NT2/D1 (cell line): ENCODE results near the gene HGFAC.

ENCODE experiments used
- DNase-seq: peaks from one replicate; pipeline ENCODE4 v3.0.0-alpha.2; 2011; ENCODE audit warnings: low read depth, low spot score
- H3K27me3 ChIP-seq: 2 replicates; pipeline ENCODE4 v1.6.0; 2011; ENCODE audit warnings: mild to moderate bottlenecking; ENCODE audit not compliant: insufficient read length, insufficient read depth
- H3K36me3 ChIP-seq: 2 replicates; pipeline ENCODE4 v1.6.1; 2011; ENCODE audit warnings: mild to moderate bottlenecking, low read length, mixed read lengths; ENCODE audit not compliant: insufficient read depth, insufficient read length
- H3K4me1 ChIP-seq: 2 replicates; pipeline ENCODE4 v1.5.1; 2011; ENCODE audit not compliant: insufficient read depth, insufficient read length
- H3K4me3 ChIP-seq: 2 replicates; pipeline ENCODE4 v1.5.1; 2011; ENCODE audit warnings: low read depth; ENCODE audit not compliant: insufficient read length
- H3K9ac ChIP-seq: 2 replicates; pipeline ENCODE4 v1.6.0; 2011; ENCODE audit warnings: low read depth; ENCODE audit not compliant: insufficient read length
- H3K9me3 ChIP-seq: 2 replicates; pipeline ENCODE4 v1.5.1; 2011; ENCODE audit warnings: mild to moderate bottlenecking, low read length; ENCODE audit not compliant: insufficient read depth
- SUZ12 ChIP-seq: IDR thresholded peaks from 2 replicates; pipeline ENCODE4 v1.6.1; 2011; ENCODE audit not compliant: insufficient read length, insufficient read depth; ENCODE audit errors: extremely low read depth
- YY1 ChIP-seq: IDR thresholded peaks from 2 replicates; pipeline ENCODE4 v1.6.1; 2011; ENCODE audit not compliant: insufficient read length, insufficient read depth
- ZNF274 ChIP-seq: IDR thresholded peaks from 2 replicates; pipeline ENCODE4 v1.6.1; 2011; ENCODE audit warnings: mild to moderate bottlenecking, low read depth, low read length

HGFAC gene

DNA sequence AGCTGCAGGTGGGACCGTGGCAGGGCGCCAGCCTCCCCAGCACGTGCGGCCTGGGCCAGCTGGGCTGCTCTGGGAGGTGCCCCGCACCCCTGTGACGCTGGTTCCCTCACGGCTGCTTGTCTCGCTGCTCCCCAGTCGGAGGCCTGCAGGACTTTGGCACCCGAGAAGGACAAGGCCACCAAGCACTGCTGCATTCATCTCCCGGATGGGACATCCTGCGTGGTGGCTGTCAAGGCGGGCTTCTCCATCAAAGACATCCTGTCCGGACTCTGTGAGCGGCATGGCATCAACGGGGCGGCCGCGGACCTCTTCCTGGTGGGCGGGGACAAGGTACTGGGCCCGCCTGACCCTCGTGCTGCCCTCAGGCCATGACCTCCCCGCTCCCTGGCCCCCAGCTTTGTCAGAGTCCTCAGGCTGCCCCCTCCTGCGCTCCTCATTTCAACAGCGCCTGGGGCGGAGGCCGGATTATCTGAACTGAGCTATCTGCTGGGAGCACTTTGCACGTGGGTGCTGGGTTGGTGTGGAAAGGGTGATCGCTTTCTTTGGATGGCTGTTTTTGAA, 19.4 kb upstream of the HGFAC start:
- Histone ChIP-seq H3K27me3 (no peaks in the 10 kb centered on the region), H3K9ac (no peak overlapping the region), H3K36me3 (peaks cover 31% of the 10 kb centered on the region), H3K4me1 (peaks cover 5% of the 10 kb centered on the region), H3K4me3 (no peak overlapping the region), H3K9me3 (no peaks in the 10 kb centered on the region)
- TF ChIP-seq YY1 (no peak), ZNF274 (no peak), SUZ12 (no peak)
- DNase-seq, result no peak

DNA sequence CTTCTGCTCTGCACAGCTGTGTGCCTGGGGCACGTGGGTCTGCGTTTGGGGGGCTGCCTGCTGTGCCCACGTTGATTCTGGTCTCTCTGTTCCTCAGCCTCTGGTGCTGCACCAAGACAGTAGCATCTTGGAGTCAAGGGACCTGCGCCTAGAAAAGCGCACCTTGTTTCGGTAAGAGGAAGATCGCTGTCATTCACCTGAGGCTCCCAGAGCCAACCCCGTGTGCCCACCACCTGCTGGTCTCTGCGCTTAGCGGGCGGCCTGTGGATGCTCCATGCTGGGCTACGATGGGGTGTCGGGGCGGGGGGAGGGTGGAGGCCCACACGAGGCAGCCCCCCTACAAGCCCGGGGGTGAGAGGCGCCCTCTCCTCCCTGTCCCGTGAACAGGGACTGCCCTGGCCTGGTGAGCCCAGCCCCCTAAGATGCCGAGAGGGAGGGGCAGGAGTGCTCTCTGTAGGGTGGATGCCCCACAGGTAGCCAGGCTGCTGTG, 18.9 kb upstream of the HGFAC start:
- H3K4me1 ChIP-seq, result peaks cover 5% of the 10 kb centered on the region
- peaks cover 25% of the 10 kb centered on the region for H3K36me3 ChIP-seq
- TF ChIP-seq SUZ12, result no peak
- TF ChIP-seq YY1, result no peak
- no peaks in the 10 kb centered on the region for H3K9me3 ChIP-seq
- no peak for DNase-seq
- H3K4me3 ChIP-seq, result no peak overlapping the region
- H3K27me3 ChIP-seq, result no peaks in the 10 kb centered on the region
- H3K9ac ChIP-seq, result no peak overlapping the region

DNA sequence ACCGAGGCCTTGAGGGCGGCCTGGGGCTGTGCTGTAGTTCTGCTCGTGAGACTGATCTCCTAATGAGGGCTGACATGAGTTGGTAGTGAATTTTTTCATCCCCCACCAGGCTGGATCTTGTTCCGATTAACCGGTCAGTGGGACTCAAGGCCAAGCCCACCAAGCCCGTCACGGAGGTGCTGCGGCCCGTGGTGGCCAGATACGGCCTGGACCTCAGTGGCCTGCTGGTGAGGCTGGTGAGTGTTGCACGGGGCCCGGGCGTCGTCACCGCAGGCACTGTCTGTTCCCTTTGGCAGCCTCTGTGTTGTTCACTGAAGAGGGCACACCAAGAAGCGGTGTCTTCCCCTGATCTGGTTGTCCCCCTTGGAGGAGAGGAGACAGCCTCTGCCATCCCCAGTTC, 18.4 kb upstream of the HGFAC start:
- Histone ChIP-seq H3K4me1 (peaks cover 5% of the 10 kb centered on the region), H3K9ac (no peak overlapping the region), H3K36me3 (peaks cover 21% of the 10 kb centered on the region), H3K9me3 (no peaks in the 10 kb centered on the region), H3K27me3 (no peaks in the 10 kb centered on the region), H3K4me3 (no peak overlapping the region)
- DNase-seq, result no peak
- TF ChIP-seq ZNF274 (no peak), YY1 (no peak), SUZ12 (no peak)

DNA sequence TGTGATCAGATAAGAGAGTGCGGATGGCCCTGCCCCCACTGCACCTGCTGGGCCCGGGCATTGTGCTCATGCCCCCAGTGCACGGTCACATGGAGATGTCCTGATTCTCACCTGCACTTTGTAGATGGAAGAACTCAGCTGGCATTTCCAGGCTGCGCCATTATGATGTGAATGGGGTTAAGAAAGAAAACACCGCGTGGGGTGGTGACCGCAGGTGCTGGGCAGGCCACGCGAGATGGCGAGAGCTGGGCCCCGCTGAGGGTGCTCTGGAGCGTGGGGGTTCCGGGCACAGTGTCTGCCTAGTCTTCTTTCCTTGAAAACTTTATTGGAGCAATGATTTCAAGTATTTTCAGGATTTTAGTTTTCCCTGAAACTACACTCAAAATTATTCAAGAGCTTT, 17.8 kb upstream of the HGFAC start:
- no peak overlapping the region for H3K4me3 ChIP-seq
- DNase-seq, result no peak
- TF ChIP-seq ZNF274, result no peak
- TF ChIP-seq SUZ12, result no peak
- TF ChIP-seq YY1, result no peak
- no peak overlapping the region for H3K9ac ChIP-seq
- no peaks in the 10 kb centered on the region for H3K27me3 ChIP-seq
- peaks cover 19% of the 10 kb centered on the region for H3K36me3 ChIP-seq
- H3K9me3 ChIP-seq, result no peaks in the 10 kb centered on the region
- H3K4me1 ChIP-seq, result peaks cover 5% of the 10 kb centered on the region

DNA sequence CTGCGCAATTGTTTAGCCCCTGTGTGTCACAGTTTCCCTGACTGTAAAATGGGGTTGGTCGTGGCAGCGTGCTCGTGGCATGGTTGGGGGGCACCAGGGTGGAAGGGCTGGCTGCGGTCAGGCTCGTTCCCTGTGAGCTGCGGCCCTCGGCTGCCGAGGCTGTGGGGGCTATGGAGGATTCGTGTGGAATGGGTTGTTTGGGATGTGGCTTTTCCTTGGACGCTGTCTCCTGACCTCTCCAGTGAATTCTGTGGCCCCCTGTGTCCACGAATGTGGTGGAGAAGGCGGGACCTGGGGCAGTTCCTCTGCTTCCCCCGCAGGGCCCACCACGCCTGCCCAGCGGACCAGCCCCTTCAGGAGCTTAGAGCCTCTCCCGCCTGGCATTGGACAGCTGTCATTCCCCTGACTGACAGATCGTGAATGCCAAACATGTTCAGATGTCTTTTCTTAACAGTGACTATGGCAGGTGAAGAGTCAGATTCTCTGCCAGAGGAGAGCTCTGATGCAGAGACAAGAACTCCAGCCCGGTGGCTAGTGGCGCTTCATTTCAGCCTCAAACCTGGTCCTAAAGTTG, 17.2 kb upstream of the HGFAC start:
- H3K4me3 ChIP-seq, result no peak overlapping the region
- H3K4me1 ChIP-seq, result peaks cover 5% of the 10 kb centered on the region
- no peaks in the 10 kb centered on the region for H3K9me3 ChIP-seq
- no peak for DNase-seq
- TF ChIP-seq ZNF274, result no peak
- no peak for TF ChIP-seq SUZ12
- no peak for TF ChIP-seq YY1
- no peak overlapping the region for H3K9ac ChIP-seq
- H3K36me3 ChIP-seq, result peaks cover 21% of the 10 kb centered on the region
- no peaks in the 10 kb centered on the region for H3K27me3 ChIP-seq

DNA sequence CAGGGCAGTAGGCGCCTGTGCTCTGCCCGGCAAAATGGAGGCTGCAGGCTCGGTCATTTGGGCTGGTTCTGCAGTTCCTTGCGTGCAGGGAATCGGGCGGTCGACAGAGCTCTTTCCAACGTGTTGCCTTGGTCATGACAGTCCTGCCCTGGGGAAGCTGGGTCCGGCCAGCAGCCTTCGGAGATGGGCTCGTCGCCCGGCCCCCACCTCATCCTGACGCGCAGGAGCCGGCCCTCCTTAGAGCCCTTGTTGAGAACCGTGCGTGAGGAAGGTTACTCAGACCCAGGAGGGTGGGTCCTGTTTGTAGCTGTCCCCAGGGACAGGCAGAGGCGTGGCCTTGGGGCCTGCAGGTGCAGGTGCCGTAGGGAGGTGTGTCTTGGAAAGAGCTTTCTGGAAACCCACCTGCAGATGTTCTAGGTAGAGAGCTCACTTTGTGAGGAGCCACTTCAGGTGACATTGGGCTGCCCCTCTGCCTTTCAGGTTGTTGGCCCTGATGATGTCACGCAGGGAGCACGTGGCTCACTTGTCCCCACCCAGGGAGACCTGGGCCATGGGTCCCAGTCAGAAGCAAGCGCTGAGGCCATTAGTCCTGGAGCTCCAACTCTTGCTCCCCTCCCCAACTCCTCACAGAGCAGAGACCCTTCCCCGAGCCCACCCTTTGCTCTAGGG, 15.2 kb upstream of the HGFAC start:
- no peaks in the 10 kb centered on the region for H3K4me1 ChIP-seq
- peaks cover 28% of the 10 kb centered on the region for H3K36me3 ChIP-seq
- no peaks in the 10 kb centered on the region for H3K27me3 ChIP-seq
- no peak for DNase-seq
- H3K4me3 ChIP-seq, result no peak overlapping the region
- no peak overlapping the region for H3K9ac ChIP-seq
- H3K9me3 ChIP-seq, result no peaks in the 10 kb centered on the region
- TF ChIP-seq YY1 (no peak), ZNF274 (no peak), SUZ12 (no peak)

DNA sequence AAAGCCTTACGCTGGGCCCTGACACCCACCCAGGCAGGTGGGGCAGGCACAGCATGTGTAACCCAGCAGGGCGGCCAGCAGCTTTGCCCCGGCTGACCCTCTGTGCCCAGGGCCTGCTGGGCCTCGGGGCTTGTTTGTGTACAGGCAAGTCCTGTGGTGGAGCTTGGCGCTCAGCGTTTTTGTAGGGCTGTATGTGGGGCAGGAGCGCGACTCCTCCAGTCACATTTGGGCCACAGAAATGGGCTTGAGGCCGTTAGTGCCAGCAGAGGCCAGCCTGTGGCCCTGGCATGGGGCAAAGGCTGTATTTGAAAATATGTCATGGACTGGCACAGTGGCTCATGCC, 14.7 kb upstream of the HGFAC start:
- no peaks in the 10 kb centered on the region for H3K4me1 ChIP-seq
- no peak for TF ChIP-seq YY1
- TF ChIP-seq ZNF274, result no peak
- no peak for TF ChIP-seq SUZ12
- no peaks in the 10 kb centered on the region for H3K9me3 ChIP-seq
- H3K27me3 ChIP-seq, result no peaks in the 10 kb centered on the region
- H3K9ac ChIP-seq, result no peak overlapping the region
- H3K36me3 ChIP-seq, result peaks cover 26% of the 10 kb centered on the region
- DNase-seq, result no peak
- no peak overlapping the region for H3K4me3 ChIP-seq
